Posterior cingulate gyrus (tissue), 11 donors: ENCODE results near the gene RNLS.

Experiments used
- DNase-seq, 10 donors: peaks; one replicate each; pipeline versions ENCODE4 v3.0.0 to v3.0.0-alpha.2; 2020 to 2021; ENCODE audit warnings: mixed read lengths in 3 of 10
- intact Hi-C: fragments of 100-400 bp; cut with DNase I; formaldehyde crosslinking; loops from one replicate; pipeline ENCODE4 v1.15.1; 2023

RNLS gene

GRCh38 chr10:88582806-88583583 is at the start of gene RNLS:
RNLS (minus strand) TSS chr10:88583318.
- intact Hi-C loops = no loop called here

DNA sequence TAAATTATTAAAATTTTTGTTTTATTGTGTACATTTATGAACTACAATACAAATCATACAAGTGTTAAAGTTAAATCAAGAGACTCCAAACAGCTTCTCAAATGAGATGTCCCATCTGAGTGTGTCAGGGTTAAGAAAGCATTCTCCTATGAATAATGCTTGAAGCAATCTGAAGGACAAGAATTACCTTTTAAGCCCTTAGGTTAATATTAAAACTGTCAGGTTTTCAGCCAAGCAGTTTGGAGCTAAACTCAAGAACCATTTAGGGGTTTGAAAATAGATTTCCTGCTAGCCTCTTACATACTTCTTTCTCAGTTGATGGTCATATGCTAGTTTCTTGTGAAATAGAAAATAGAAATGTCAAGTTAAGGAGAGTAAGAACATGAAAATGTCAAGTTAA is 41.7 kb upstream of the RNLS start:
- intact Hi-C loops = no loop called here
- DNase-seq = no peak

More at GRCh38 chr10:88582806-88583583, at the start of gene RNLS:
- DNase-seq = peak; percentile 63 to 96 (median 80)

DNA sequence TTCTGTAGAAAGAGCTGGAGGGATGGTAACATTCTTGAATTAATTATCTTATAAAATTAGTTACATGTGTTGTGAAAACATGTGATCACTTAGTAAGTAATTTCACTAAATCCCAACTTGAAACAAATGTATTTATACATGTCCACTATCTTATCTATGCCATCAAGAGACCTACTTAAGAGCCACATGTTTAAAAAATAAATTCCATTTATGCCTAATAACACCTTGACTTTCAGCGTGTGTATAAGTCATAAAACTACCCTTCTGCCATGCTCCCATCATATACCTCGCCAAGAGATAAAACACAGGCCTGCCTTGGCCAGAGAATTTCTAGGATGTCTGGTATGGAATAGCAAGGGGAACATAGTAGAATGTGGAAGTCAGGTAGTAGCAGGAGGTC is 40.7 kb upstream of the RNLS start:
- intact Hi-C loops = no loop called here
- no peak for DNase-seq

DNA sequence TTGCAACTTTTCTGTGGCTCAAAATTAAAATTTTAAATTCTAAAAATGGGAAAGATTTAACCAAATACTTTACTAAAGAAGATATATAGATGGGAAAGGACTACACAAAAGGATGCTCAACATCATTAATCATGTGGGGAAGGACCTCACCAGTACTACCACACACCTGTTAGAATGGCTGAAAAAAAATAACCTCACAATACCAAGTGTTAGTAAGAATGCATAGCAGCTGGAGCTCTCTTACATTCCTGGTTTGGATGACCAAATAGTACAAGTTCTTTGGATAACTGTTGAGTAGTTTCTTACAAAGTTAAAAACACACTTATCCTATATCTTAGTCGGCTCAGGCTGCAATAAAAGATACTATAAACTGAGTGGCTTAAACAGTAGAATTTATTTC is 37.3 kb upstream of the RNLS start:
- DNase-seq = no peak
- intact Hi-C loops = no loop called here

DNA sequence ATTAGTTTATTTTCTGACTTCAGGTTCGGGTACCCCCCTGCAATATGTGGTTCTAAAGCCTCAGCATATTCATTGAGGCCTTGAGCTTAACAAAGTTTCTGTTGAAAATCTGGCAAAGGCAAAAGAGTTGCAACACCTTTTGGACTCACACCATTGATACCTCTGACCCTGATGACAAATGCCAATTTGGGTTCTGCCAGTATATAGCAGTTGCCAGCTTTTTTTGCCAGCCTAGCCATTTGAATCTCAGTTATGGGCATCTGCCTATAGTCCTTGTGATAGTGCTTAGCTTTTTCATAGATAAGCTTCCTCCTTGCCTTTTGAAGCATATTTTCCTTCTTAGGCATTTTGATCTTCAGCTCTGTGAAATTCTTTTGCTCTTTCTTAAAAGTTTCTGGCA is 35.4 kb upstream of the RNLS start:
- intact Hi-C loops = no loop called here
- DNase-seq = no peak

GRCh38 chr10:88617772-88618300 is 34.7 kb upstream of the RNLS start:
- intact Hi-C loops = no loop called here
- no peak for DNase-seq

DNA sequence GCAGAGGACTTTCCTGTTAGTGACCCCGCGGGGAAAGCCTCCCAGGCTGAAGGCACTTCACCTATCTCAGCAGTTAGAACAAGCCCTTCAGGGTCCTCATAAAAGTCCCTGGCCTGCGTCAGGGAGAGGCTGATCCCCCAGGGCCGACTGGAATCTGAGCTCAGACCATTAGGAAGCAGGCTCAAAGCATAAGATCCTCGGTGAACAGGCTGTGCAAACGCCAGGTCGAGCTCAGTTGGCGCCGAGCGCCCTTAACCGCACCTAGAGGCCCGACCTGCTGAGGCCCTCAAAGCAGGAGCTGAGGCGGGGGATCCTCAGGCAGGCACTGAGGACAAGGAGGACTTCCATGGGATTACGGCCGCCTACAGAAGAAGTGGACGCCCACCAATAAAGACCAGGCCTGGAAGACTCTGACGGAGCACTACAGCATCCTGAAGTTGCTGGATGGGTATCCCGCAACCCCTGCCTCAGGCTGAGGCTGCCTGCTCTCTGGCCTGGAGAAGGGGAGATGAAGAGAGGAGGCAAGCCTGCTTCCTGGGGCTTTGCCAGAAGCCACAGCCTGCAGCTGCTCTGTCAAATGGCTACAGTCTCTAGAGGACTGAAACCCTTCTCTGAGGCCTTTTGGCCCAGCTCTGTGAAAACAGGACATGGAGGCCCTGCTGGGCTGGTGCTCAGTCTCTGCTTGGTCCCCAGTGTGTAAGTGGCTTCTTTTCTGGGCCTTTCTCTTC is 33.3 kb upstream of the RNLS start:
- DNase-seq = peak in 4 of 10 donors; percentile 26 to 74 (median 54)
- intact Hi-C loops = no loop called here

DNA sequence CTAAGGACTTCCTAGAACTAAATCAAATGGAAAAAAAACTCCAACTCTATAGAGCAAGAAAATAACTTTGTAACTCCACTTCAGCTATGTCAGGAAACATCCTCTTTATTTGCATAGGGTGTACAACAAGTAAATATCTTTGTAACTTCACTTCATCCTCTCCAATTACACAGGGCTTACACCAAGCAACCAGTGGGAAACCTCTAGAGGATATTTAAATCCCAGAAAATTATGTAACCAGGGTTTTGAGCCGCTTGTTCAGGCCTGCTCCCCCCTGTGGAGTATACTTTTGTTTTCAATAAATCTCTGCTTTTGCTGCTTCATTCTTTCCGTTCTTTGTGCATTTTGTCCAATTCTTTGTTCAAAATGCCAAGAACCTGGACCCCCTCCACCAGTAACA is 25.7 kb upstream of the RNLS start:
- no peak for DNase-seq
- intact Hi-C loops = no loop called here

- no peak for DNase-seq
- intact Hi-C loops = no loop called here
These were observed 25.1 kb upstream of the RNLS start for GRCh38 chr10:88608052-88608732.

- DNase-seq = no peak
- intact Hi-C loops = no loop called here
These were observed 14.9 kb upstream of the RNLS start for GRCh38 chr10:88598055-88598454.

DNA sequence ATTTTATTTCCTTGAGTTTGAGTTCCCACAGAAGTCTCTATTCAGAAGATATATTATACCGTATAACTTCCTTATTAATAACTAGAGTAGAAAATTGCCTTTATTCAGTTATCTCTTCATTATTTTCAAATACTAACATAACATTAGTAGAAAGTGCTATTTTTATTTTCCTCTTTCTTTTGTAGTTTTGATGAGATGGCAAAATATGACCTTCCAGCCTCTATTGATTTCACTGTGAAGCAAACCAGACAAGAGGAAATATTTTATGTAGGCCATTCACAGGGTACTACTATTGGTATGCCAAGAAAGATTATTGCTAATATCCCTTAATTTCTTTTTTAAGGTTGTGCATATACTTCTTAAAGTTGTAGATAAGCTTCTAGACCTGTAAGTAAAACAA is 11.4 kb upstream of the RNLS start:
- intact Hi-C loops = no loop called here
- no peak for DNase-seq

DNA sequence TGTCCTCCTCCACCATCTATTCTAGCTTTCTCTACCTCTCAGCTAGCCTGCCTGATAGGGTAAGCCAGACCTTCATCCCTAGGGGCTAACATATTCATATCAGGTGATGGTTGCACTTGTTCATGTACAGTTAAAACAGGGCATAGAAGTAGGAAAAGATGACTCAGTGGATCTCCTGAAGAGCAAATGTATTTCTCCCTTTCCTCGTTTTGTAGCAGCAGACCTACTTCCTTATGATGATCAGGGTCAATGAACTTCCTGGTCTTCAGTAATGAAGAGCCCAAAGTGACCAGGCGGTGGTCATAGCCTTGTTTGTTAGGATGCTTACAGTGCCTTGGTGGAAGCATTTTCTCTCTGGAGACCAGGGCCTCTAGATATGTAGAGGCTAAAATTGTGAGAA is 9.8 kb upstream of the RNLS start:
- intact Hi-C loops = no loop called here
- DNase-seq = no peak

- intact Hi-C loops = no loop called here
These were observed 9.3 kb upstream of the RNLS start for GRCh38 chr10:88592381-88592780.

DNA sequence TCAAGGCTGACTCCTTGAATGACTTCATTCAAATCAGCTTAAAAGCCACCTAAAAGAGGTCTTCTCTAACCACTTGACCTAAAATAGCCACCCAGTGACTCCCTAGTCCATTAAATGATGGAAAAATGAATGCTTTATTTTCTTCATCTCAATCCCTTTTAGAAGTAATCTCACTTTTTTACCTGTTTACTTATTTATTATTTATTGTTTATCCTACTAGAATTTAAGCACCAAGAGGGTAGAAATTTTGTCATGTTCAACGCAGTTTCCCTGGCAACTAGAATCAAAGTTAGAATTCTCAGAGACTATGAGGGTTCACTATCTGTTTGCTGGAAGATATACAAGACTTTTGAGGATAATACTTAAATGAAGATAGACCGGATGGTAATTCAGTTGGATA is 3.3 kb upstream of the RNLS start, which contains the start of gene LIPJ:
LIPJ (plus strand) TSS at position 301 of the 400 bp plus-strand sequence. CDS start 3,926 bp downstream, outside the sequence.
- intact Hi-C loops = no loop called here
- DNase-seq = no peak

More at GRCh38 chr10:88592381-88592780, 9.3 kb upstream of the RNLS start:
- no peak for DNase-seq

DNA sequence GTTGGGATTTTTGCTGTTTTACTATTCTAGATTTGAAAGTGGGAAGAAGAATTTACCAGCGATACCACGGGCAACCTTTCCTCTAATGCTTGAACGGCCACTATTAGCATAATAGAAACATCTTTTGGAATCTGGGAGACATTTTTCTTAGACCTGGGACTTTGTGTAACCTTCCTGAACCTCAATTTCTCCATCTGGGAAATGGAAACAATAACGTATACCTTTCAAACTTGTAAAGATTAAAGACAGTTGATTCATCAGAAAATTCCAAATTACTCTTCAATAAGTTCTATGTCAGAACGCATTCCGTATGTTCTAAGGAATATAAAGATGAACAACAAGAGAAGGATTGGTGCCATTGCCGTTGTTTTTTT is 453 bp upstream of the RNLS start:
- DNase-seq = no peak
- intact Hi-C loops = no loop called here

DNA sequence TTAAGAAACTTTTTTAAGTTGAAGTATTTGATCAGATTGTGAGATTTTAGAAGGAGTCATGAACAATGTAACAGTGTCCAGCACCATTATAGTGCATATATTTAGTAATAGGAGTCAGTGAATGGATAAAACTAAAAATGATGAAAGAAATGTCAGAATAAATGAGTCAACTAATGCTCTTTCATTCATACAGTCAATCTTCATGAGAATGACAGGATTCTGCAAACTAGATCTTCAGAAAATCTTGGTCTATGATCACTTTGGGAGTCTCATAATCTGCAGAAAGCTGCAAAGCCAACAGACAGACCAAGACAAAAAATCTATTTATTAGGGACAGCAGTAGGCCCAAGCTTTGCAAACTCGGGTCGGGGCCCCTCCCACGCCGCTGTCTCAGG is 710 bp downstream of the RNLS start:
- intact Hi-C loops = no loop called here
- no peak for DNase-seq

- DNase-seq = no peak
- intact Hi-C loops = loop anchor here (10.0 kb wide), 1 partner anchor 250 kb away; no protein-coding TSS in a partner anchor
These were observed 18.0 kb downstream of the RNLS start for GRCh38 chr10:88565072-88565471.

DNA sequence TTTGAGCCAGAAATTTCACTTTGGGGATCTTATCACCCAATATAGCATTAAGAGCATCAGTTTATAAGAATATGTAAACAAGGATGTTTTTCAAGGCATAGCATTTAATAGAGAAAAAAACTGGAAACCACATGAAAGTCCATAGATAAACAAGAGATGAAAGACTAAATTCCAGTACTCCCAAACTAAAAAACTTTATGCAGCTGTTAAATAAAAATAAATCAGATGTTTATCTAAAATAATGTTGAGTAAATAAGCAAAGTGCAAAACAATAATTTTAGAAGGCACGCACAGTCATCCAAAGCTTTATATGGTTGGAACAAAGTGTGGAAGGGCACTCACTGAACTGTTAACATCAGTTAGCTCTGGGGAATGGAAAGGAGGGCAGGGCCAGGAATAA is 21.0 kb downstream of the RNLS start:
- intact Hi-C loops = loop anchor here (10.0 kb wide), 1 partner anchor 253 kb away; no protein-coding TSS in a partner anchor
- DNase-seq = no peak

DNA sequence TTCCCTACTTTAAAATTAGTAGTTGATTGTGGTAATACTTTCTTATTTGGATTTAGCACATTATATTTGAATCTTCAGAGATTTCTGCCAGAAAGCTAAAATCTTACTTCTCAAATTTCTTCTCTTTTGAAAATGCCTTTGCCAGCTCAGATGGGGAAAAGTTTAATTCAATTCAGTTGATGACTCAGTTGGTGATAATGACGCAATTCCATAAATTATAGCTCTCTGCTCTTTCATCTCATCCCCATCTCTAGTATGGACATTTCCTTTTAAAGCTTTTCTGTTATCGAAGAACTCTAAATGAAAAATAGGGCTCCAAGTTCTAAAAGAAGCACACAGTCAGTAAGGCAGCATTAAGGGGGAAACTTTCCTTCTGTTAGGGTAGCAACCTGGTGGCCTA is 25.5 kb downstream of the RNLS start:
- intact Hi-C loops = loop anchor here (10.0 kb wide), 1 partner anchor 153 kb away; no protein-coding TSS in a partner anchor
- DNase-seq = no peak

- no peak for DNase-seq
- intact Hi-C loops = loop anchor here (10.0 kb wide), 1 partner anchor 152 kb away; no protein-coding TSS in a partner anchor
These were observed 25.9 kb downstream of the RNLS start for GRCh38 chr10:88557256-88557655.
